HG02870 (cell line): ENCODE measurements around the gene SLCO2A1.

Source experiments
- ATAC-seq: cut with Tn5 transposase; IDR thresholded peaks from one replicate; pipeline ENCODE4 v1.9.1; 2021; ENCODE audit warnings: mild to moderate bottlenecking, moderate library complexity; ENCODE audit not compliant: unreplicated experiment

Gene SLCO2A1

GRCh38 chr3:133915685-133916658 is 113.8 kb downstream of the SLCO2A1 start:
- ATAC-seq, result no peak

GRCh38 chr3:133914839-133915600 is 114.7 kb downstream of the SLCO2A1 start:
- no peak for ATAC-seq

GRCh38 chr3:133910422-133910821 is 119.3 kb downstream of the SLCO2A1 start:
- no peak for ATAC-seq

GRCh38 chr3:133905376-133905775 is 124.3 kb downstream of the SLCO2A1 start:
- ATAC-seq, result no peak

- ATAC-seq, result no peak
These were observed 127.9 kb downstream of the SLCO2A1 start for GRCh38 chr3:133901847-133902246.

GRCh38 chr3:133901083-133901482 is 128.6 kb downstream of the SLCO2A1 start:
- no peak for ATAC-seq

- ATAC-seq, result no peak
These were observed 130.4 kb downstream of the SLCO2A1 start for GRCh38 chr3:133899311-133899710.

GRCh38 chr3:133897547-133897946 is 132.2 kb downstream of the SLCO2A1 start:
- no peak for ATAC-seq

GRCh38 chr3:133896002-133896761 is 133.5 kb downstream of the SLCO2A1 start:
- ATAC-seq, result no peak

- no peak for ATAC-seq
These were observed 134.3 kb downstream of the SLCO2A1 start, which contains the start of gene RAB6B for GRCh38 chr3:133895208-133896001. RAB6B (minus strand) TSS chr3:133895882; CDS start chr3:133895466, 416 bp downstream.

- no peak for ATAC-seq
These were observed 135.1 kb downstream of the SLCO2A1 start for GRCh38 chr3:133894353-133895207.

GRCh38 chr3:133893683-133894352 is 135.9 kb downstream of the SLCO2A1 start:
- ATAC-seq, result no peak

- ATAC-seq, result no peak
These were observed 137.0 kb downstream of the SLCO2A1 start for GRCh38 chr3:133892541-133893231.

GRCh38 chr3:133891662-133892378 is 137.9 kb downstream of the SLCO2A1 start:
- ATAC-seq, result no peak

GRCh38 chr3:133890972-133891644 is 138.6 kb downstream of the SLCO2A1 start:
- no peak for ATAC-seq

- no peak for ATAC-seq
These were observed 139.7 kb downstream of the SLCO2A1 start for GRCh38 chr3:133890037-133890436.
